Activated naive CD8-positive, alpha-beta T cell (primary cell): ENCODE data around the gene GPRC5A.

ENCODE experiments used
- H3K27ac Mint-ChIP-seq: one replicate; pipeline ENCODE4 v1.8.0; 2021; ENCODE audit warnings: mixed read lengths
- H3K27me3 Mint-ChIP-seq: one replicate; pipeline ENCODE4 v1.8.0; 2021; ENCODE audit warnings: mixed read lengths
- H3K36me3 Mint-ChIP-seq: one replicate; pipeline ENCODE4 v1.8.0; 2021; ENCODE audit warnings: mixed read lengths
- H3K4me1 Mint-ChIP-seq: one replicate; pipeline ENCODE4 v1.8.0; 2021; ENCODE audit warnings: low read depth, mixed read lengths
- H3K4me3 Mint-ChIP-seq: one replicate; pipeline ENCODE4 v1.8.0; 2021; ENCODE audit warnings: mild to moderate bottlenecking, mixed read lengths
- H3K9me3 Mint-ChIP-seq: one replicate; pipeline ENCODE4 v1.8.0; 2021; ENCODE audit warnings: low read depth, mixed read lengths

Gene GPRC5A

GRCh38 chr12:12936983-12937491 lies 45.7 kb downstream of the GPRC5A start:
- Mint-ChIP-seq H3K4me3 (no peak overlapping the region), H3K4me1 (no peaks in the 10 kb centered on the region), H3K9me3 (no peaks in the 10 kb centered on the region), H3K27me3 (no peaks in the 10 kb centered on the region), H3K36me3 (no peaks in the 10 kb centered on the region), H3K27ac (no peak overlapping the region)

GRCh38 chr12:12938541-12938940 lies 47.2 kb downstream of the GPRC5A start:
- Mint-ChIP-seq H3K27me3 (no peaks in the 10 kb centered on the region), H3K27ac (no peak overlapping the region), H3K36me3 (no peaks in the 10 kb centered on the region), H3K4me3 (no peak overlapping the region), H3K4me1 (no peaks in the 10 kb centered on the region), H3K9me3 (no peaks in the 10 kb centered on the region)

- no peak overlapping the region for H3K4me3 Mint-ChIP-seq
Observed at GRCh38 chr12:12939888-12940287, 48.5 kb downstream of the GPRC5A start.

GRCh38 chr12:12941450-12942350 lies 50.3 kb downstream of the GPRC5A start:
- no peak overlapping the region for H3K27ac Mint-ChIP-seq
- no peaks in the 10 kb centered on the region for H3K9me3 Mint-ChIP-seq
- H3K4me3 Mint-ChIP-seq: no peak overlapping the region
- H3K36me3 Mint-ChIP-seq: no peaks in the 10 kb centered on the region
- no peaks in the 10 kb centered on the region for H3K27me3 Mint-ChIP-seq
- no peaks in the 10 kb centered on the region for H3K4me1 Mint-ChIP-seq

More at GRCh38 chr12:12939888-12940287, 48.5 kb downstream of the GPRC5A start:
- no peak overlapping the region for H3K27ac Mint-ChIP-seq
- H3K27me3 Mint-ChIP-seq: no peaks in the 10 kb centered on the region
- no peaks in the 10 kb centered on the region for H3K4me1 Mint-ChIP-seq
- no peaks in the 10 kb centered on the region for H3K9me3 Mint-ChIP-seq
- H3K36me3 Mint-ChIP-seq: no peaks in the 10 kb centered on the region

- H3K4me1 Mint-ChIP-seq: no peaks in the 10 kb centered on the region
- no peak overlapping the region for H3K4me3 Mint-ChIP-seq
- H3K27me3 Mint-ChIP-seq: peaks cover 2% of the 10 kb centered on the region
- no peaks in the 10 kb centered on the region for H3K36me3 Mint-ChIP-seq
- no peaks in the 10 kb centered on the region for H3K9me3 Mint-ChIP-seq
- no peak overlapping the region for H3K27ac Mint-ChIP-seq
Observed at GRCh38 chr12:12943586-12944260, 52.4 kb downstream of the GPRC5A start.

GRCh38 chr12:12945591-12945990 lies 54.2 kb downstream of the GPRC5A start:
- Mint-ChIP-seq H3K36me3 (no peaks in the 10 kb centered on the region), H3K27me3 (peaks cover 2% of the 10 kb centered on the region), H3K9me3 (no peaks in the 10 kb centered on the region), H3K4me3 (no peak overlapping the region), H3K27ac (no peak overlapping the region), H3K4me1 (no peaks in the 10 kb centered on the region)

GRCh38 chr12:12946686-12947355 lies 55.5 kb downstream of the GPRC5A start:
- no peaks in the 10 kb centered on the region for H3K36me3 Mint-ChIP-seq
- no peaks in the 10 kb centered on the region for H3K4me1 Mint-ChIP-seq
- no peaks in the 10 kb centered on the region for H3K9me3 Mint-ChIP-seq
- H3K4me3 Mint-ChIP-seq: no peak overlapping the region
- peaks cover 2% of the 10 kb centered on the region for H3K27me3 Mint-ChIP-seq
- no peak overlapping the region for H3K27ac Mint-ChIP-seq

GRCh38 chr12:12947902-12948301 lies 56.5 kb downstream of the GPRC5A start:
- Mint-ChIP-seq H3K4me3 (no peak overlapping the region), H3K27ac (no peak overlapping the region), H3K36me3 (no peaks in the 10 kb centered on the region), H3K27me3 (peaks cover 2% of the 10 kb centered on the region), H3K4me1 (no peaks in the 10 kb centered on the region), H3K9me3 (no peaks in the 10 kb centered on the region)

- Mint-ChIP-seq H3K27ac (no peak overlapping the region), H3K36me3 (no peaks in the 10 kb centered on the region), H3K27me3 (peaks cover 2% of the 10 kb centered on the region), H3K9me3 (no peaks in the 10 kb centered on the region), H3K4me3 (no peak overlapping the region), H3K4me1 (no peaks in the 10 kb centered on the region)
Observed at GRCh38 chr12:12951504-12951903, 60.1 kb downstream of the GPRC5A start.

GRCh38 chr12:12952036-12952435 lies 60.7 kb downstream of the GPRC5A start, which contains the start of gene GPRC5D:
GPRC5D (minus strand) TSS chr12:12952170; CDS start chr12:12950384, 1,786 bp downstream.
- Mint-ChIP-seq H3K36me3 (no peaks in the 10 kb centered on the region), H3K4me1 (no peaks in the 10 kb centered on the region), H3K27me3 (no peaks in the 10 kb centered on the region), H3K9me3 (no peaks in the 10 kb centered on the region), H3K4me3 (no peak within 1 kb of the TSS), H3K27ac (no peak within 1 kb of the TSS)

- no peaks in the 10 kb centered on the region for H3K36me3 Mint-ChIP-seq
- H3K4me3 Mint-ChIP-seq: no peak overlapping the region
- no peaks in the 10 kb centered on the region for H3K4me1 Mint-ChIP-seq
- H3K27ac Mint-ChIP-seq: no peak overlapping the region
- H3K9me3 Mint-ChIP-seq: no peaks in the 10 kb centered on the region
- H3K27me3 Mint-ChIP-seq: no peaks in the 10 kb centered on the region
Observed at GRCh38 chr12:12954356-12954755, 63.0 kb downstream of the GPRC5A start.

- no peaks in the 10 kb centered on the region for H3K27me3 Mint-ChIP-seq
Observed at GRCh38 chr12:12954878-12955625, 63.7 kb downstream of the GPRC5A start.

GRCh38 chr12:12958886-12959285 lies 67.5 kb downstream of the GPRC5A start:
- no peak overlapping the region for H3K4me3 Mint-ChIP-seq
- no peaks in the 10 kb centered on the region for H3K36me3 Mint-ChIP-seq
- H3K27me3 Mint-ChIP-seq: peaks cover 2% of the 10 kb centered on the region
- H3K9me3 Mint-ChIP-seq: no peaks in the 10 kb centered on the region
- H3K27ac Mint-ChIP-seq: no peak overlapping the region
- no peaks in the 10 kb centered on the region for H3K4me1 Mint-ChIP-seq

More at GRCh38 chr12:12954878-12955625, 63.7 kb downstream of the GPRC5A start:
- Mint-ChIP-seq H3K36me3 (no peaks in the 10 kb centered on the region), H3K27ac (no peak overlapping the region), H3K4me1 (no peaks in the 10 kb centered on the region), H3K4me3 (no peak overlapping the region), H3K9me3 (no peaks in the 10 kb centered on the region)

- Mint-ChIP-seq H3K27me3 (peaks cover 2% of the 10 kb centered on the region), H3K9me3 (no peaks in the 10 kb centered on the region), H3K4me3 (no peak overlapping the region), H3K36me3 (no peaks in the 10 kb centered on the region), H3K27ac (no peak overlapping the region), H3K4me1 (no peaks in the 10 kb centered on the region)
Observed at GRCh38 chr12:12960639-12961209, 69.4 kb downstream of the GPRC5A start.
